Subcutaneous abdominal adipose tissue (tissue), 5 donors: ENCODE measurements around the gene MAP1S.
A peak's percentile ranks its signal among the peaks of the same experiment; 100 is the strongest.

Experiments used
- H3K27ac ChIP-seq: one replicate; pipeline ENCODE4 v1.7.0; 2013; ENCODE audit warnings: low read depth, mild to moderate bottlenecking, inconsistent platforms, low read length, moderate library complexity
- H3K27me3 ChIP-seq, 5 donors: one replicate each; pipeline ENCODE4 v1.7.0; 2013; ENCODE audit warnings: low read length in 5 of 5, inconsistent platforms in 1 of 5; ENCODE audit not compliant: control insufficient read depth in 5 of 5, insufficient read depth in 4 of 5
- H3K36me3 ChIP-seq, 5 donors: one replicate each; pipeline ENCODE4 v1.7.0; 2013; ENCODE audit warnings: low read length in 5 of 5; ENCODE audit not compliant: control insufficient read depth in 5 of 5, insufficient read depth in 5 of 5
- H3K4me1 ChIP-seq, 5 donors: one replicate each; pipeline ENCODE4 v1.7.0; 2013; ENCODE audit warnings: low read length in 5 of 5, mild to moderate bottlenecking in 3 of 5, moderate library complexity in 1 of 5; ENCODE audit not compliant: control insufficient read depth in 5 of 5, insufficient read depth in 5 of 5
- H3K4me3 ChIP-seq, 5 donors: one replicate each; pipeline ENCODE4 v1.7.0; 2013; ENCODE audit warnings: low read length in 5 of 5, low read depth in 1 of 5
- H3K9ac ChIP-seq, 5 donors: one replicate each; pipeline ENCODE4 v1.7.0; 2013; ENCODE audit warnings: low read length in 5 of 5, mild to moderate bottlenecking in 4 of 5, moderate library complexity in 3 of 5
- H3K9me3 ChIP-seq, 5 donors: one replicate each; pipeline ENCODE4 v1.7.0; 2013; ENCODE audit warnings: low read length in 5 of 5; ENCODE audit not compliant: control insufficient read depth in 5 of 5
- donor health status: healthy.
- donor health status: healthy.
- donor health status: healthy.
- donor health status: healthy.
- donor health status: healthy.

Gene MAP1S

DNA sequence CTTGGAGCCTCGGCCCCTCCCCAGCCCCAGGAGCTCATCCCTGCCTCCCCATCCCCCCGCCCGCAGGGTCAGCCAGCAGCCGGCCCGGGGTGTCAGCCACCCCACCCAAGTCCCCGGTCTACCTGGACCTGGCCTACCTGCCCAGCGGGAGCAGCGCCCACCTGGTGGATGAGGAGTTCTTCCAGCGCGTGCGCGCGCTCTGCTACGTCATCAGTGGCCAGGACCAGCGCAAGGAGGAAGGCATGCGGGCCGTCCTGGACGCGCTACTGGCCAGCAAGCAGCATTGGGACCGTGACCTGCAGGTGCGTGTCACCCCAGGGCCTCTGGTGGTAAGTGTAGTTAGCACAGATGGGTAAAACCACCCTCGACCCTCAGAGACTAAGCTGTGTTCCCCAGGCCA is 13.8 kb downstream of the MAP1S start:
- Histone ChIP-seq H3K4me3 (no peak overlapping the region), H3K4me1 (no peaks in the 10 kb centered on the region), H3K27ac (no peak overlapping the region), H3K36me3 (peaks cover 4 to 86% (median 61%) of the 10 kb centered on the region in 5 donors), H3K9me3 (no peaks in the 10 kb centered on the region), H3K27me3 (no peaks in the 10 kb centered on the region), H3K9ac (no peak overlapping the region)

DNA sequence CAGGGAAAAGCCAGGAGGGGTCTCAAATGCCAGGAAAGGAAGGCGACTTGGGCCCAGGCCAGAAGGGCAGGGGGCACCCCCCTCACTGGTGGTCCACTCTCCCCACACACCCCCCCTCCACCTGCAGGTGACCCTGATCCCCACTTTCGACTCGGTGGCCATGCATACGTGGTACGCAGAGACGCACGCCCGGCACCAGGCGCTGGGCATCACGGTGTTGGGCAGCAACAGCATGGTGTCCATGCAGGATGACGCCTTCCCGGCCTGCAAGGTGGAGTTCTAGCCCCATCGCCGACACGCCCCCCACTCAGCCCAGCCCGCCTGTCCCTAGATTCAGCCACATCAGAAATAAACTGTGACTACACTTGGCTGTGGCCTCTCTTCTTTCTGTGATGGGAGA is 14.9 kb downstream of the MAP1S start:
- no peaks in the 10 kb centered on the region for H3K9me3 ChIP-seq
- H3K9ac ChIP-seq = no peak overlapping the region
- no peak overlapping the region for H3K27ac ChIP-seq
- H3K36me3 ChIP-seq = peaks cover 4 to 77% (median 52%) of the 10 kb centered on the region in 5 donors
- no peak overlapping the region for H3K4me3 ChIP-seq
- H3K27me3 ChIP-seq = no peaks in the 10 kb centered on the region
- H3K4me1 ChIP-seq = no peaks in the 10 kb centered on the region

DNA sequence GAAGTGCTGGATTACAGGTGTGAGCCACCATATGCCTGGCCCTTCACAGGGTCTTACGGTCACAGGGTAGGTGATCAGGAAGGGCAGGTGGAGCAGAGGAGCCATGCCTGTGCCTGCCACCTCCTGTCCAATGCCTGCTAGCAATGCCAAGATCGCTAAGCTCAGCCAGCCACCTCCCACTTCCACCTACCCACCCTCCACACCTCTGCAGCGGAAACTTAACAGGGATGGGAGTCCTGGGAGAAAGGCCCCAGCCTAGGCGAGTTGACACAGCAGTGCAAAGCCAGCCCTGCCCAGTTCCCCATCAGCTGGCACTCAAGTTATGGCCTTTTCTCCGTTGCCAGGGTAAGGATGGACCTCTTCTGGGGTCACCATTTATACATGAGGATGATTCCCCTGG is 16.1 kb downstream of the MAP1S start:
- H3K9ac ChIP-seq = no peak overlapping the region
- H3K27ac ChIP-seq = no peak overlapping the region
- no peaks in the 10 kb centered on the region for H3K27me3 ChIP-seq
- no peak overlapping the region for H3K4me3 ChIP-seq
- H3K4me1 ChIP-seq = no peaks in the 10 kb centered on the region
- peaks cover 4 to 64% (median 42%) of the 10 kb centered on the region in 5 donors for H3K36me3 ChIP-seq
- no peaks in the 10 kb centered on the region for H3K9me3 ChIP-seq

DNA sequence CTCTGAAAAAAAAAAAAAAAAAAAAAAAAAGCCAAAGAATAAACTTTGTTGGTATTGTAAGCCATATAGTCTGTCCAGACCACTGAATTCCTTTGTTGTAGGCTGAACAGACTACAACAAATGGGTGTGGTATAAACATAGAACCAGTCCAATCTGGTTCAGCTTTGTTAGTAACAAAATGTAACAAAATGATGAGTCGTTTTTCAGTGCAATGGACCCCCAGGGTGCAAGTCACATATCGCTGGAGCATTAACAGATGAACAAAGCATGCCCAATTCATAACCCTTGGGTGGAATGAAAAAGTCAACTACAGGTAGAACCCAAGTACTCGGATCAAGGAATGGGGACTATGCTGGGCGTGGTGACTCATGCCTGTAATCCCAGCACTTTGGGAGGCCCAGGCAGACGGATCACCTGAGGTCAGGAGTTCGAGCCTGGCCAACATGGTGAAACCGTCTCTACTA is 18.4 kb downstream of the MAP1S start:
- H3K4me3 ChIP-seq = no peak overlapping the region
- no peaks in the 10 kb centered on the region for H3K4me1 ChIP-seq
- H3K9me3 ChIP-seq = no peaks in the 10 kb centered on the region
- peaks cover 0 to 45% (median 32%) of the 10 kb centered on the region in 5 donors for H3K36me3 ChIP-seq
- no peaks in the 10 kb centered on the region for H3K27me3 ChIP-seq
- no peak overlapping the region for H3K9ac ChIP-seq
- H3K27ac ChIP-seq = no peak overlapping the region

DNA sequence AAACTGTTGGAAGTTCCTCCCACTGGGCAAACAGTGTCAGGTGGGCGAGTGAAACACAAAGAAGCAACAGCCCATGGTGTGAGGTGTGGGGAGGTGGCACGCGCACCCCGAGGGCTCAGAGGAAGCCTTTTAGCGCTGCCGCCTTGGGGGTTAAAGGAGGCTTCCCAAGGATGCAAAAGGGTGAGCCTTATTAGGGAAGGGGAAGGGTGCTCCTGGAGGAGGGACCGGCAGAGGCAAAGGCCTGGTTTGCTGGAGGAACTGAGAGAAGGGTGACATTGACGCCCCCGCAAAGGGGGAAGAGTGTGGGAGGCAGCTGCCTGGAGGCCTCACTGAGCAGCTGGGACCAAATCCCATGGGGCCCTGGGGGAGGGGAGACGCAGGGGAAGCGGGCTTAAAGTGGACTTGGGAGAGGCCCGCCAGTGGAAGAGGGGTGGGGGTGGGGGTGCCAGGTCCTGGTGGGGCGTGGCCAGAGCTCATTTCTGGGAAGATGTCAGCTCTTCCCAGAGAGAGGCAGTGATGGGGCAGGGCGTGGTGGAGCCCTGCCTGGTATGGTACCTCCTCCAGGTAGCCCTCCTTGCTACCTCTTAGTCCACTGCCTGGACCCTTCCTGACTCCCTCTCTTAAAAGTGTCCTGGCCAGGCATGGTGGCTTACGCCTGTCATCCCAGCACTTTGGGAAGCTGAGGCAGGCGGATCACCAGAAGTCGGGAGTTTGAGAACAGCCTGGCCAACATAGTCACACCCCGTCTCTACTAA is 20.0 kb downstream of the MAP1S start:
- Histone ChIP-seq H3K4me3 (no peak overlapping the region), H3K27me3 (no peaks in the 10 kb centered on the region), H3K9ac (no peak overlapping the region), H3K36me3 (peaks cover 0 to 30% (median 17%) of the 10 kb centered on the region in 5 donors), H3K27ac (no peak overlapping the region), H3K4me1 (no peaks in the 10 kb centered on the region), H3K9me3 (no peaks in the 10 kb centered on the region)

DNA sequence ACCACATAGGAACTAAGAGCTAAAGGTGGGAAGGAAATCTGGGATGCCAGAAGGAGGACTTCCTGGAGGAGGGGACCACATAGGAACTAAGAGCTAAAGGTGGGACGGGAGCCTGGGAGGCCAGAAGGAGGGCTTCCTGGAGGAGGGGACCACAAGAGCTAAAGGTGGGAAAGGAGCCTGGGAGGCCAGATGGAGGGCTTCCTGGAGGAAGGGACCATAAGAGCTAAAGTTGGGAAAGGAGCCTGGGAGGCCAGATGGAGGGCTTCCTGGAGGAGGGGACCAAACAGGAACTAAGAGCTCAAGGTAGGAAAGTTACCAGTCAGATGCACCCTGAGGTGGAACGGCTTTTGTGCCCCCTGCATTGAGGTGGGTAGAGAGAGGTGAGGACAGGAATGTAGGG is 22.2 kb downstream of the MAP1S start:
- no peak overlapping the region for H3K9ac ChIP-seq
- no peaks in the 10 kb centered on the region for H3K4me1 ChIP-seq
- no peaks in the 10 kb centered on the region for H3K27me3 ChIP-seq
- peaks cover 0 to 10% (median 3%) of the 10 kb centered on the region in 5 donors for H3K36me3 ChIP-seq
- no peak overlapping the region for H3K27ac ChIP-seq
- H3K4me3 ChIP-seq = no peak overlapping the region
- H3K9me3 ChIP-seq = no peaks in the 10 kb centered on the region

DNA sequence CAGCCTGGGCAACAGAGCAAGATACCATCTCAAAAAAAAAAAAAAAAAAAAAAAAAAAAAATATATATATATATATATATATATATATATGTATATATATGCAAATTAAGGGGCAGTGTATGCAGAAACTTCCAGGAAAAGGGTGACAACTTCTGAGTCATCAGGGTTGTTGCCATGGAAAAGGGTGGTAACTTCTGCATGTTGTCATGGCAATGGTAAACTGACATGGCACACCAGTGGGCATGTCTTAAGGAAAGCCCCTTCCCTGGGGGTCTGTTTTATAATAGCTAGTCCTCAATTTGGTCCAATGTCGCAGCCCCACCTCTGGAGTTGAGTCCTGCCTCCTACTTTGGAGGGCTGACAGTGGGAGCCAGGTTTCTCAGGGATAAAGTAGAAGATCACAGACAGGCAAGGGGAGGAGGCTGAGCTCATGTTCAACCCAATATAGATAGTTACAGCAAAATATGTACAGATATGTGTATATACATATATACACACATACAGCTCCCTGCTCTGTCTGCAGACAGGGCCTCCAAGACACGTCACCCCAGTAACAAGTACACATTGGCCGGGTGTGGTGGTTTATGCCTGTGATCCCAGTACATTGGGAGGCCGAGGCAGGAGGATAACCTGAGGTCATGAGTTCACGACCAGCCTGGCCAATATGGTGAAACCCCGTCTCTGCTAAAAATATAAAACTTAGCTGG is 24.7 kb downstream of the MAP1S start:
- Histone ChIP-seq H3K27me3 (no peaks in the 10 kb centered on the region), H3K27ac (no peak overlapping the region), H3K9ac (no peak overlapping the region), H3K36me3 (no peaks in the 10 kb centered on the region), H3K4me3 (no peak overlapping the region), H3K9me3 (no peaks in the 10 kb centered on the region), H3K4me1 (peaks cover 0 to 12% (median 9%) of the 10 kb centered on the region in 5 donors)

DNA sequence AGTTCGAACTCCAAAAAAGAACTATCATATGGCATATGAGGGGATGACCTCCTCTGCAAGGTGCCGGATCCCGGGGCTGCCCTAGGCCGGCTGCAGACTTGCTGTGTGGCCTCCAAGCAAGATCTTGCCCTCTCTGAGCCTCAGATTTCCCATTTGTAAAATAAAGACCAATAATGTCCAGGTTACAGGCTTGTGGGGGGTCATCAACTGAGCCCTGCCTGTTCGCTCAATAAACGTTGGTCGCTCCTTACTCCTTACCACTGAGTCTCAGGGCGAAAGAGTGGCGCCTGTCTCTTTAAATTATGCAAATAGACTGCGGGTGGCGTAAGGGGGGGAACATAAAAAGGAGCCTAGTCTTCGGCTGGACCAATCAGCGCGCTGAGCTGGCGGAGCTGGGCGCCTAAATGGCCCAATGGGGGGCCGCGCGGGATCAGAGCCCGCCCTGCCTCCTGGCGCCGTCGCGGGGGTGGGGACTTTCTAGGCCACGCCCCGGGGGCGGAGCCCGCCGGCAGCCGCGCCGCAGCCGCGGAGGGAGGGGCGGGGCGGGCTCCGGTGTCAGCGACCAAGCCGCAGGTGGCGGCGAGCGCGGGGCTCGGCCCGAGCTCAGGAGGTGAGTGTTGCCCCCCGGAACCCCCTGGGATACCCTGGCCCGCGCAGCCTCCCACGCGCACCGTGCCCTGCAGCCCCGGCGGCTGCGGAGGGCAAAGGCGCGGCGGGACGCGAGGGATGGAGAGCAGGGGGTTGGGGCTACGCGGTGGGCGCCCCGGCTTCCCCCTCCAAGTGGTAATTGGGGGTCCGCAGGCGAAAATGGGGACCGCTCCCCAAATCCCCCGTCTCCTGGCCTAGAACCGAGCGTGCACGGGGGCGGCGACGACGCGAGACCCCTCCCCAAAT is 28.2 kb downstream of the MAP1S start:
- H3K27me3 ChIP-seq = no peaks in the 10 kb centered on the region
- peaks cover 0 to 27% (median 16%) of the 10 kb centered on the region in 5 donors for H3K4me1 ChIP-seq
- no peak overlapping the region for H3K27ac ChIP-seq
- no peak overlapping the region for H3K9ac ChIP-seq
- H3K36me3 ChIP-seq = no peaks in the 10 kb centered on the region
- peak overlapping the region in 4 of 5 donors; percentile 29 to 65 (median 50) for H3K4me3 ChIP-seq
- no peaks in the 10 kb centered on the region for H3K9me3 ChIP-seq

DNA sequence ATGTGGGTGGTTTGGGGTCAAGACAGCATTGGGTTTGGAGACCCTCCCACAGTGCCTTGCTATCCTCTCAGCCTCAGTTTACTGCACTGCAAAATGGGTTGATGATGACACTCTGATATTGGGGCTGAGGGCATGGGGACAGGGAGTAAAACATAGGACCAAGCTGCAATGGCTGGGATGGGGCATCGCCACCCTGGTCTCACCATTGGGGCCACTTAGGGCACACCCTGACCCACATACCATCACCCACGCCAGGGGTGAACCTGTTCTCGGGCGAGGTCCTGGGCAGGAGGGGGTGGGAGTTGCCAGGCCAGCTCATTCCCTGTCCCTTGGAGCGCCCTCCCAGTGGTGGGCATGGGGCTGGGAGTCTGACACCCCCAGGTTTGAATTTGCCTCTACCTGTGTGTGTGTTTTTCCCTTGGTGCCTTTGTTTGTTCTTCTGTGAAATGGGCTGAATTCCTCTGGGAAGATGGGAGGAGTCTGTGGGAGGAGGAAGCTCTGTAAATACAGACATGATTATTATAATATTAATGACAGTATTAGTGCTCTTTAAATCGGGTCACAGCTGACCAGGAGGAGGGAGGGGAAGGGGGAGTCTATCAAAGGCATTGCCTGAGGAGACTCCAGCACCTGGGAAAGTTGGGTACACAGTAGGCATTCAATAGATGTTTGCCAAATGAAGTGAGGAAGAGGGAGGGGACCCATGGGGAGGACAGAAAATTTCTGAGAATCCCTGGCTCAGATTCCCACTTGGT is 29.8 kb downstream of the MAP1S start:
- Histone ChIP-seq H3K27me3 (no peaks in the 10 kb centered on the region), H3K9me3 (no peaks in the 10 kb centered on the region), H3K36me3 (no peaks in the 10 kb centered on the region), H3K9ac (no peak overlapping the region), H3K27ac (no peak overlapping the region), H3K4me3 (no peak overlapping the region), H3K4me1 (peaks cover 0 to 27% (median 16%) of the 10 kb centered on the region in 5 donors)
